Mesendoderm (in vitro differentiated cells): ENCODE measurements around the gene SLC44A3.

Source experiments
- DNase-seq: peaks from one replicate; pipeline ENCODE4 v3.0.0; 2013
- H2AK5ac ChIP-seq: 2 replicates; pipeline ENCODE4 v1.6.1; 2013; ENCODE audit warnings: low read length, inconsistent platforms
- H2BK120ac ChIP-seq: 2 replicates; pipeline ENCODE4 v1.6.1; 2013; ENCODE audit warnings: low read depth, mild to moderate bottlenecking, low read length, moderate library complexity, mixed read lengths
- H2BK15ac ChIP-seq: replicated peaks from 2 replicates; pipeline ENCODE4 v1.6.1; 2013; ENCODE audit warnings: low read depth, mild to moderate bottlenecking, moderate library complexity
- H2BK5ac ChIP-seq: 2 replicates; pipeline ENCODE4 v1.6.1; 2013; ENCODE audit warnings: low read length, inconsistent platforms
- H3K18ac ChIP-seq: 2 replicates; pipeline ENCODE4 v1.6.1; 2013; ENCODE audit warnings: mild to moderate bottlenecking, low read length, mixed read lengths
- H3K23ac ChIP-seq: one replicate; pipeline ENCODE4 v1.6.1; 2013; ENCODE audit warnings: low read length
- H3K27ac ChIP-seq: 2 replicates; pipeline ENCODE4 v1.5.1; 2013; ENCODE audit warnings: low read depth, mild to moderate bottlenecking, inconsistent platforms, low read length, moderate library complexity
- H3K27me3 ChIP-seq: 2 replicates; pipeline ENCODE4 v1.6.1; 2013; ENCODE audit warnings: low read length, control low read depth, mild to moderate bottlenecking, inconsistent platforms; ENCODE audit not compliant: insufficient read depth, poor library complexity
- H3K36me3 ChIP-seq: 2 replicates; pipeline ENCODE4 v1.6.1; 2013; ENCODE audit warnings: low read length, inconsistent platforms; ENCODE audit not compliant: control insufficient read depth, insufficient read depth
- H3K4ac ChIP-seq: one replicate; pipeline ENCODE4 v1.6.1; 2013; ENCODE audit warnings: low read depth, mild to moderate bottlenecking, low read length, moderate library complexity
- H3K4me1 ChIP-seq: 2 replicates; pipeline ENCODE4 v1.6.1; 2013; ENCODE audit warnings: low read depth, low read length, inconsistent platforms; ENCODE audit not compliant: control insufficient read depth
- H3K4me2 ChIP-seq: 2 replicates; pipeline ENCODE4 v1.6.1; 2013; ENCODE audit warnings: low read length
- H3K4me3 ChIP-seq: 2 replicates; pipeline ENCODE4 v1.5.1; 2013; ENCODE audit warnings: mild to moderate bottlenecking, low read length
- H3K56ac ChIP-seq: one replicate; pipeline ENCODE4 v1.6.1; 2013; ENCODE audit warnings: low read length
- H3K79me1 ChIP-seq: 2 replicates; pipeline ENCODE4 v1.6.1; 2013; ENCODE audit warnings: low read length, inconsistent platforms
- H3K79me2 ChIP-seq: 2 replicates; pipeline ENCODE4 v1.6.1; 2013; ENCODE audit warnings: mild to moderate bottlenecking, low read length; ENCODE audit not compliant: control insufficient read depth, insufficient read depth
- H3K9ac ChIP-seq: 2 replicates; pipeline ENCODE4 v1.6.1; 2013; ENCODE audit warnings: low read length, inconsistent platforms
- H4K5ac ChIP-seq: one replicate; pipeline ENCODE4 v1.6.1; 2013; ENCODE audit warnings: low read length
- H4K8ac ChIP-seq: one replicate; pipeline ENCODE4 v1.6.1; 2013; ENCODE audit warnings: low read depth, mild to moderate bottlenecking, control low read depth, low read length, moderate library complexity
- WGBS: extraction: QIAGEN DNeasy Blood & Tissue Kit; methylation state at CpG from one replicate; pipeline ENCODE4 v1.1.7; 2013; ENCODE audit warnings: low lambda C conversion rate, missing lambda C conversion rate; ENCODE audit not compliant: insufficient coverage; ENCODE audit errors: extremely low coverage; 5-methylcytosine and 5-hydroxymethylcytosine counted together

Gene SLC44A3

GRCh38 chr1:94912263-94913184 lies 92.4 kb downstream of the SLC44A3 start:
- H3K79me1 ChIP-seq, result peaks cover 22% of the 10 kb centered on the region
- H2BK120ac ChIP-seq, result no peak overlapping the region
- H3K79me2 ChIP-seq, result peaks cover 94% of the 10 kb centered on the region
- no peak overlapping the region for H3K4me2 ChIP-seq
- peaks cover 13% of the 10 kb centered on the region for H3K4me1 ChIP-seq
- H3K4ac ChIP-seq, result no peak overlapping the region
- no peak overlapping the region for H4K5ac ChIP-seq
- H2AK5ac ChIP-seq, result no peak overlapping the region
- no peaks in the 10 kb centered on the region for H3K36me3 ChIP-seq
- H2BK5ac ChIP-seq, result no peak overlapping the region
- H4K8ac ChIP-seq, result no peak overlapping the region
- H3K23ac ChIP-seq, result no peak overlapping the region
- no peak for DNase-seq
- H3K56ac ChIP-seq, result no peak overlapping the region
- no peak overlapping the region for H3K18ac ChIP-seq
- no peak overlapping the region for H3K4me3 ChIP-seq
- H3K9ac ChIP-seq, result no peak overlapping the region
- no CpG with 5 or more reads among the region's 9 CpGs for WGBS
- no peaks in the 10 kb centered on the region for H3K27me3 ChIP-seq
- no peak overlapping the region for H2BK15ac ChIP-seq
- H3K27ac ChIP-seq, result no peak overlapping the region

- peaks cover 18% of the 10 kb centered on the region for H3K4me1 ChIP-seq
- H2AK5ac ChIP-seq, result no peak overlapping the region
- no peak overlapping the region for H3K27ac ChIP-seq
- no peak overlapping the region for H3K4me3 ChIP-seq
- H3K18ac ChIP-seq, result no peak overlapping the region
- no peak overlapping the region for H3K4me2 ChIP-seq
- H3K79me1 ChIP-seq, result peaks cover 22% of the 10 kb centered on the region
- no peak overlapping the region for H4K5ac ChIP-seq
- H3K79me2 ChIP-seq, result peaks cover 97% of the 10 kb centered on the region
- no peaks in the 10 kb centered on the region for H3K27me3 ChIP-seq
- WGBS, result no CpG with 5 or more reads among the region's 6 CpGs
- no peaks in the 10 kb centered on the region for H3K36me3 ChIP-seq
- H3K4ac ChIP-seq, result no peak overlapping the region
- no peak overlapping the region for H2BK15ac ChIP-seq
- no peak overlapping the region for H3K9ac ChIP-seq
- no peak overlapping the region for H3K23ac ChIP-seq
- H2BK120ac ChIP-seq, result no peak overlapping the region
- no peak overlapping the region for H4K8ac ChIP-seq
- H3K56ac ChIP-seq, result no peak overlapping the region
- no peak for DNase-seq
- no peak overlapping the region for H2BK5ac ChIP-seq
These were observed 97.1 kb downstream of the SLC44A3 start for GRCh38 chr1:94917251-94917650.

GRCh38 chr1:94919241-94920030 lies 99.3 kb downstream of the SLC44A3 start:
- Histone ChIP-seq H2BK15ac (no peak overlapping the region), H2BK120ac (no peak overlapping the region), H3K18ac (no peak overlapping the region), H3K36me3 (no peaks in the 10 kb centered on the region), H3K56ac (no peak overlapping the region), H3K4me1 (peaks cover 9% of the 10 kb centered on the region), H3K9ac (peak overlapping the region; percentile 10), H3K27me3 (no peaks in the 10 kb centered on the region), H3K27ac (no peak overlapping the region), H3K4ac (no peak overlapping the region), H3K23ac (no peak overlapping the region), H3K79me1 (peaks cover 12% of the 10 kb centered on the region), H2BK5ac (no peak overlapping the region), H3K4me3 (no peak overlapping the region), H2AK5ac (no peak overlapping the region), H4K8ac (no peak overlapping the region), H3K79me2 (peaks cover 95% of the 10 kb centered on the region), H4K5ac (no peak overlapping the region), H3K4me2 (no peak overlapping the region)
- no CpG with 5 or more reads among the region's 4 CpGs for WGBS
- no peak for DNase-seq

GRCh38 chr1:94920061-94920460 lies 99.9 kb downstream of the SLC44A3 start:
- Histone ChIP-seq H3K23ac (no peak overlapping the region), H3K9ac (no peak overlapping the region), H3K4ac (no peak overlapping the region), H2BK15ac (no peak overlapping the region), H2BK5ac (no peak overlapping the region), H3K36me3 (no peaks in the 10 kb centered on the region), H3K4me1 (peaks cover 9% of the 10 kb centered on the region), H3K18ac (no peak overlapping the region), H3K79me2 (peaks cover 95% of the 10 kb centered on the region), H2AK5ac (no peak overlapping the region), H3K79me1 (peaks cover 10% of the 10 kb centered on the region), H3K27ac (no peak overlapping the region), H3K27me3 (no peaks in the 10 kb centered on the region), H4K8ac (no peak overlapping the region), H3K4me3 (no peak overlapping the region), H3K56ac (no peak overlapping the region), H2BK120ac (no peak overlapping the region), H4K5ac (no peak overlapping the region), H3K4me2 (no peak overlapping the region)
- no CpG with 5 or more reads among the region's 3 CpGs for WGBS
- DNase-seq, result no peak

- Histone ChIP-seq H2AK5ac (no peak overlapping the region), H4K5ac (no peak overlapping the region), H3K79me1 (peaks cover 6% of the 10 kb centered on the region), H3K4ac (no peak overlapping the region), H3K4me3 (no peak overlapping the region), H4K8ac (no peak overlapping the region), H3K36me3 (no peaks in the 10 kb centered on the region), H3K27me3 (no peaks in the 10 kb centered on the region), H3K79me2 (peaks cover 91% of the 10 kb centered on the region), H3K4me1 (peaks cover 9% of the 10 kb centered on the region), H3K56ac (no peak overlapping the region), H3K23ac (no peak overlapping the region), H3K27ac (no peak overlapping the region), H2BK120ac (no peak overlapping the region), H3K9ac (no peak overlapping the region), H2BK5ac (no peak overlapping the region), H3K4me2 (no peak overlapping the region), H3K18ac (no peak overlapping the region), H2BK15ac (no peak overlapping the region)
- DNase-seq, result no peak
- no CpG with 5 or more reads among the region's 1 CpG for WGBS
These were observed 101.8 kb downstream of the SLC44A3 start for GRCh38 chr1:94921977-94922376.
